AG04449 (cell line): ENCODE measurements around the gene ZNF836.
"Not testable (repeated sequence)": the region's sequence is repeated elsewhere in the genome, so short reads cannot be mapped to it uniquely, and the experiment has no call there.

Experiments
- CTCF ChIA-PET: fragments of 350-600 bp; formaldehyde crosslinking; extraction: SDS; loops from one replicate; lab custom pipeline; 2021; ENCODE audit warnings: antibody characterized with exemption; lab: Yijun Ruan, JAX
- POLR2A ChIA-PET: fragments of 400-600, 350-600 bp; formaldehyde crosslinking; extraction: SDS; loops from one replicate; lab custom pipeline; 2020; ENCODE audit warnings: antibody characterized with exemption, inconsistent platforms; lab: Yijun Ruan, JAX
- DNase-seq: peaks from one replicate; pipeline ENCODE4 v3.0.0-alpha.2; 2010; ENCODE audit warnings: low read depth, low spot score
- H3K4me3 ChIP-seq: 2 replicates; pipeline ENCODE4 v1.5.1; 2011; ENCODE audit warnings: low read depth, mild to moderate bottlenecking, control low read depth, low read length
- TF ChIP-seq, protein P1 (sequence below): IDR thresholded peaks from one replicate; pipeline ENCODE4 v1.5.1; 2011; ENCODE audit warnings: mild to moderate bottlenecking, moderate library complexity, low read length, control low read depth, inconsistent platforms; ENCODE audit not compliant: insufficient read depth; ENCODE audit errors: missing control alignments

ZNF836 gene

GRCh38 chr19:52214241-52214640 is 42.8 kb upstream of the ZNF836 start:
- no peak for DNase-seq
- POLR2A ChIA-PET, result interaction anchor here (1.5 kb wide), 1 partner anchor 14 kb away, joined by 3 read pairs; no protein-coding TSS in a partner anchor
- no peak overlapping the region for H3K4me3 ChIP-seq
- CTCF ChIA-PET, result interaction anchor here (1.2 to 1.8 kb wide), 3 partner anchors 9 to 76 kb away, joined by 3 to 5 read pairs (median 4); no protein-coding TSS in a partner anchor
- TF ChIP-seq, protein P1, sequence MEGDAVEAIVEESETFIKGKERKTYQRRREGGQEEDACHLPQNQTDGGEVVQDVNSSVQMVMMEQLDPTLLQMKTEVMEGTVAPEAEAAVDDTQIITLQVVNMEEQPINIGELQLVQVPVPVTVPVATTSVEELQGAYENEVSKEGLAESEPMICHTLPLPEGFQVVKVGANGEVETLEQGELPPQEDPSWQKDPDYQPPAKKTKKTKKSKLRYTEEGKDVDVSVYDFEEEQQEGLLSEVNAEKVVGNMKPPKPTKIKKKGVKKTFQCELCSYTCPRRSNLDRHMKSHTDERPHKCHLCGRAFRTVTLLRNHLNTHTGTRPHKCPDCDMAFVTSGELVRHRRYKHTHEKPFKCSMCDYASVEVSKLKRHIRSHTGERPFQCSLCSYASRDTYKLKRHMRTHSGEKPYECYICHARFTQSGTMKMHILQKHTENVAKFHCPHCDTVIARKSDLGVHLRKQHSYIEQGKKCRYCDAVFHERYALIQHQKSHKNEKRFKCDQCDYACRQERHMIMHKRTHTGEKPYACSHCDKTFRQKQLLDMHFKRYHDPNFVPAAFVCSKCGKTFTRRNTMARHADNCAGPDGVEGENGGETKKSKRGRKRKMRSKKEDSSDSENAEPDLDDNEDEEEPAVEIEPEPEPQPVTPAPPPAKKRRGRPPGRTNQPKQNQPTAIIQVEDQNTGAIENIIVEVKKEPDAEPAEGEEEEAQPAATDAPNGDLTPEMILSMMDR, result no peak

DNA sequence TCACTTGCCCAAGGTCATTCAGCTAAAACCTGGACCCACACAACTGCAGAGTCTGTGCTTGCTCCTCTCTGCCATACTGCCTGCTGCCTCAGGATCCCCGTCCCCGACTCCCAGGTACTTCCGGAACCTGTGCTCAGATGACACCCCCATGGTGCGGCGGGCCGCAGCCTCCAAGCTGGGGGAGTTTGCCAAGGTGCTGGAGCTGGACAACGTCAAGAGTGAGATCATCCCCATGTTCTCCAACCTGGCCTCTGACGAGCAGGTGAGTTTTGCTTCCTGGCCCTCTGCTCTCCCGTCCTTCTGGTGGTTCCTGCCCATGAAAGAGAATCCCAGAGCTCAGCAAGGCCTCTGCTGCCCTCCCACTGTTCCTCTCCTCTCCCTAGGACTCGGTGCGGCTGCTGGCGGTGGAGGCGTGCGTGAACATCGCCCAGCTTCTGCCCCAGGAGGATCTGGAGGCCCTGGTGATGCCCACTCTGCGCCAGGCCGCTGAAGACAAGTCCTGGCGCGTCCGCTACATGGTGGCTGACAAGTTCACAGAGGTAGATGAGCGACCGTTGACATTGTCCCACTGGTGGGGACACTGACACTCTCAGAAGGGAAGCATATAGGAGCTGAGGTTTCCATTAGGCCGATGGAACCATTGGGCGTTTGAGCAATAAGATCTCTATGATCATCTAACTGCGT is 41.3 kb upstream of the ZNF836 start:
- no peak for DNase-seq
- ChIA-PET CTCF (interaction anchor here (1.2 to 1.4 kb wide), 2 partner anchors 14 to 25 kb away, joined by 3 to 5 read pairs; no protein-coding TSS in a partner anchor), POLR2A (interaction anchor here (0.6 kb wide), 1 partner anchor 20 kb away, joined by 4 read pairs; no protein-coding TSS in a partner anchor)
- H3K4me3 ChIP-seq, result no peak overlapping the region
- TF ChIP-seq, protein P1, result no peak

- CTCF ChIA-PET, result no interaction called here
- no peak overlapping the region for H3K4me3 ChIP-seq
- DNase-seq, result no peak
- TF ChIP-seq, protein P1, result no peak
- POLR2A ChIA-PET, result no interaction called here
Observed at GRCh38 chr19:52211926-52212571, 40.6 kb upstream of the ZNF836 start.

DNA sequence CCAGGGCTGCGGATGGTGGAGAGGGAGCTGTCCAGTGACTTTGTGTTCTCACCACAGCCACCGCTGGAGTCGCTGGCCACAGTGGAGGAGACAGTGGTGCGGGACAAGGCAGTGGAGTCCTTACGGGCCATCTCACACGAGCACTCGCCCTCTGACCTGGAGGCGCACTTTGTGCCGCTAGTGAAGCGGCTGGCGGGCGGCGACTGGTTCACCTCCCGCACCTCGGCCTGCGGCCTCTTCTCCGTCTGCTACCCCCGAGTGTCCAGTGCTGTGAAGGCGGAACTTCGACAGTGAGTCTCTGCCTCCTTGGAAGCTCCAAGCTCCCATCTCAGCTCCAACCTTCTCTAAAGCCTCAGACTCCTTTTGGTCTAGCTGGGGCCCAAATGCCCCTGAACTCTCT is 39.8 kb upstream of the ZNF836 start:
- ChIA-PET POLR2A (no interaction called here), CTCF (no interaction called here)
- no peak overlapping the region for H3K4me3 ChIP-seq
- TF ChIP-seq, protein P1, result no peak
- DNase-seq, result no peak

GRCh38 chr19:52206481-52206880 is 35.1 kb upstream of the ZNF836 start:
- no peak overlapping the region for H3K4me3 ChIP-seq
- DNase-seq, result no peak
- TF ChIP-seq, protein P1, result no peak
- CTCF ChIA-PET, result no interaction called here
- POLR2A ChIA-PET, result no interaction called here

DNA sequence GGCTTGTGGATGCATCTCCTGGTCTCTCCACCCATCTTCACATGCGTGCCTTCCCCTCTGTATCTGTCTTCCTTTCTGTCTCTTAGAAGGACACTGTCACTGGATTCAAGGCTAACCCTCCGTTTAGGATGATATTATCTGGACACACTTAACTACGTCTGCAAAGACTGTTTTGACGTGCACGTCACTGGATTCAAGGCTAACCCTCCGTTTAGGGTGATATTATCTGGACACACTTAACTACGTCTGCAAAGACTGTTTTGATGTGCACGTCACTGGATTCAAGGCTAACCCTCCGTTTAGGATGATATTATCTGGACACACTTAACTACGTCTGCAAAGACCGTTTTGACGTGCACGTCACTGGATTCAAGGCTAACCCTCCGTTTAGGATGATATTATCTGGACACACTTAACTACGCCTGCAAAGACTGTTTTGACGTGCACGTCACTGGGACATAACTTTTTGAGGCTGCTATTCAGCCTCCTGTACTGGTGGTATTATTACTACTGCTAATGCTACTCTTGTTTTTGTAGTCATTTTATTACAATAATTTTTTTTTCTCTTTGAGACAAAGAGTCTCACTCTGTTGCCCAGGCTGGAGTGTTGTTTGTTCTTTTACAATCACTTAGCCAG is 29.5 kb upstream of the ZNF836 start:
- H3K4me3 ChIP-seq, DNase-seq: not testable (repeated sequence)
- POLR2A ChIA-PET, result interaction anchor here (1.6 kb wide), 1 partner anchor 12 kb away, joined by 9 read pairs; the partner anchor contains the start of gene PPP2R1A
- CTCF ChIA-PET, result interaction anchor here (1.0 kb wide), 1 partner anchor 36 kb away, joined by 5 read pairs; no protein-coding TSS in a partner anchor
